Measurements from ENCODE around the gene LYRM1. TPM values are rescaled to one million over a fixed set of nuclear protein-coding genes. Genes with fewer than 3 reads are reported as not detected.
A peak's percentile ranks its signal among the peaks of the same experiment; 100 is the strongest.

Gene LYRM1
- total and polyA plus RNA-seq, 2 of the 4 experiments (the other 2 are of a cell fraction): 19.0 to 35.0 TPM

DNA sequence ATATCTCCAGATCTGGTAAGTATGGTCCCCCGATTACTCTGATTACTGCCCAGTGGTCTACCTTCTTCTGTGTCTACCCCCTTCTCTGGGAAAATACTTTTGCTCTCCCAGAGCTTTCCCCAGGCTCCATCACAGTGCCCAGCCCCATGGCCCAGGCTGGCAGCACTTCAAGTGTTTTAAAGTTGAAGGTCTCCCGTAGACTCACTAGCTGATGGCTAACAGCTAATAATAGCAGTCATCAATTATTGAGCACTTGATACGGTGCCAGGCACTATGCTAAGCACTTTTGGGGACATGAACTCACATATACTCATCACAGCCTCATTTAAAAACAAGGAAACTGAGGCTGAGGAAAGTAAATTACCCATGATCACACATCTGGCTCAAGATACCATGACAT, 33.8 kb upstream of the LYRM1 start:
- peaks cover 20% of the 10 kb centered on the region for H3K4me1 ChIP-seq (ENCODE audit: control insufficient read depth, insufficient read depth, low read length)
- peak overlapping the region; percentile 100 for H3K14ac ChIP-seq (replicated peaks; ENCODE audit: low read depth, low read length)
- peak overlapping the region; percentile 98 for H2BK5ac ChIP-seq (ENCODE audit: low read depth, low read length, poor library complexity, severe bottlenecking)
- no CpG with 5 or more reads among the region's 3 CpGs for WGBS, 2 experiments (ENCODE audit: extremely low coverage in 2 of 2, insufficient read length in 1 of 2)
- peaks cover 43 to 90% of the 10 kb centered on the region in 2 experiments for H3K79me1 ChIP-seq (ENCODE audit: low read depth in 1 of 2, low read length in 2 of 2)
- peak overlapping the region; percentile 100 for H2BK20ac ChIP-seq (ENCODE audit: low read depth, low read length)
- dilution Hi-C loops (cut with HindIII; ENCODE audit: low sequenced_read_pairs, unreplicated experiment) (no loop called here), intact Hi-C loops (cut with micrococcal nuclease) (loop anchor here (2.0 kb wide), 1 partner anchor 18 kb away; no protein-coding TSS in a partner anchor), in situ Hi-C loops (cut with MboI; ENCODE audit: low sequenced_read_pairs) (no loop called here)
- H3K4me3 ChIP-seq (ENCODE audit: insufficient read depth, low read depth, low read length): no peak overlapping the region
- no peak overlapping the region for H3K4me2 ChIP-seq (ENCODE audit: low read depth, low read length)
- no peaks in the 10 kb centered on the region for H3K9me3 ChIP-seq (ENCODE audit: control insufficient read depth, insufficient read depth, low read length)
- POLR2A ChIA-PET (ENCODE audit: unreplicated experiment): no interaction called here
- TF ChIP-seq ELK1 (IDR thresholded peaks at IDR 0.05; ENCODE audit: borderline replicate concordance, low read depth, low read length) (no peak), CHD1 (IDR thresholded peaks at IDR 0.05; ENCODE audit: low read depth, low read length) (no peak), MAFK (IDR thresholded peaks at IDR 0.05; ENCODE audit: low read depth, low read length) (no peak), MAZ (IDR thresholded peaks at IDR 0.05; ENCODE audit: borderline replicate concordance, low read depth, low read length) (no peak), NFE2L2 (IDR thresholded peaks at IDR 0.05; ENCODE audit: low read depth, low read length) (no peak), RFX5 (IDR thresholded peaks at IDR 0.05; ENCODE audit: low read depth, low read length) (no peak), FOS (IDR thresholded peaks at IDR 0.05; ENCODE audit: low read depth, low read length) (no peak), MXI1 (IDR thresholded peaks at IDR 0.05; ENCODE audit: borderline replicate concordance, low read depth, low read length) (no peak), RCOR1 (IDR thresholded peaks at IDR 0.05; ENCODE audit: insufficient replicate concordance, low read length) (no peak), CEBPB (IDR thresholded peaks at IDR 0.05; ENCODE audit: low read depth, low read length) (no peak), SMC3 (IDR thresholded peaks at IDR 0.05; ENCODE audit: low read depth, low read length) (no peak)
- TF ChIP-seq, protein P1, sequence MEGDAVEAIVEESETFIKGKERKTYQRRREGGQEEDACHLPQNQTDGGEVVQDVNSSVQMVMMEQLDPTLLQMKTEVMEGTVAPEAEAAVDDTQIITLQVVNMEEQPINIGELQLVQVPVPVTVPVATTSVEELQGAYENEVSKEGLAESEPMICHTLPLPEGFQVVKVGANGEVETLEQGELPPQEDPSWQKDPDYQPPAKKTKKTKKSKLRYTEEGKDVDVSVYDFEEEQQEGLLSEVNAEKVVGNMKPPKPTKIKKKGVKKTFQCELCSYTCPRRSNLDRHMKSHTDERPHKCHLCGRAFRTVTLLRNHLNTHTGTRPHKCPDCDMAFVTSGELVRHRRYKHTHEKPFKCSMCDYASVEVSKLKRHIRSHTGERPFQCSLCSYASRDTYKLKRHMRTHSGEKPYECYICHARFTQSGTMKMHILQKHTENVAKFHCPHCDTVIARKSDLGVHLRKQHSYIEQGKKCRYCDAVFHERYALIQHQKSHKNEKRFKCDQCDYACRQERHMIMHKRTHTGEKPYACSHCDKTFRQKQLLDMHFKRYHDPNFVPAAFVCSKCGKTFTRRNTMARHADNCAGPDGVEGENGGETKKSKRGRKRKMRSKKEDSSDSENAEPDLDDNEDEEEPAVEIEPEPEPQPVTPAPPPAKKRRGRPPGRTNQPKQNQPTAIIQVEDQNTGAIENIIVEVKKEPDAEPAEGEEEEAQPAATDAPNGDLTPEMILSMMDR (conservative IDR thresholded peaks at IDR 0.05; ENCODE audit: low read depth, low read length): no peak
- no peak overlapping the region for H2AFZ ChIP-seq (replicated peaks; ENCODE audit: low read length, poor library complexity)
- peak overlapping the region; percentile 99 for H4K91ac ChIP-seq (ENCODE audit: insufficient read depth, low read depth, low read length)
- peak overlapping the region; percentile 51; the same call in 2 of the 3 replicates for H2BK15ac ChIP-seq (ENCODE audit: low read depth, low read length)
- H3K56ac ChIP-seq (ENCODE audit: extremely low read depth, insufficient read depth, low read length): peak overlapping the region; percentile 49; the same call in 1 of the 2 replicates
- H3K27ac ChIP-seq (ENCODE audit: insufficient read depth, low read length): peak overlapping the region; percentile 99; the same call in 1 of the 2 replicates
- peak overlapping the region; percentile 99 for H3K4ac ChIP-seq (ENCODE audit: low read depth, low read length)
- no TSS peak for BruUV-seq (replicated peaks)
- no peaks in the 10 kb centered on the region for H3K27me3 ChIP-seq (ENCODE audit: control insufficient read depth, insufficient read depth, low read length)
- no peak overlapping the region for H3K9ac ChIP-seq (ENCODE audit: low read depth, low read length)
- H3K23ac ChIP-seq (ENCODE audit: low read depth, low read length): peak overlapping the region; percentile 100; the same call in 1 of the 2 replicates
- DNase-seq (no peak), ATAC-seq (ENCODE audit: low read depth) (no peak)
- CTCF ChIA-PET: no interaction called here
- peak overlapping the region; percentile 98 for H2AK9ac ChIP-seq (replicated peaks; ENCODE audit: low read depth, low read length, poor library complexity)
- peak overlapping the region; percentile 93; the same call in 1 of the 2 replicates for H2AK5ac ChIP-seq (ENCODE audit: low read depth, low read length)
- peak overlapping the region; percentile 46; the same call in 1 of the 2 replicates for H4K5ac ChIP-seq (ENCODE audit: low read depth, low read length)
- H2BK120ac ChIP-seq (ENCODE audit: low read depth, low read length): peak overlapping the region; percentile 100
- peaks cover 46% of the 10 kb centered on the region for H3K9me1 ChIP-seq (ENCODE audit: insufficient read depth, low read length)
- H3K36me3 ChIP-seq (ENCODE audit: control insufficient read depth, insufficient read depth, low read length): peaks cover 6% of the 10 kb centered on the region; the same call in 1 of the 2 replicates
- H4K20me1 ChIP-seq (ENCODE audit: insufficient read depth, low read length): peaks cover 27% of the 10 kb centered on the region
- H4K8ac ChIP-seq (ENCODE audit: low read depth in 2 of 2, low read length in 2 of 2): peak overlapping the region in 1 of 2 experiments; percentile 99; a peak in 3 of 4 replicates
- H3K18ac ChIP-seq (ENCODE audit: low read depth, low read length): peak overlapping the region; percentile 59; the same call in 1 of the 2 replicates

All from IMR-90 (cell line).